OCI-LY3 (cell line): Measurements from ENCODE around the gene KCNK4.

Experiments
- EZH2phosphoT487 ChIP-seq: fragments of 200-600 bp; shearing (Covaris generic); IDR thresholded peaks from 2 replicates; pipeline ENCODE4 v1.6.1; 2018; ENCODE audit warnings: antibody characterized with exemption, mixed run types, low read depth
- TF ChIP-seq, protein P1 (sequence below): fragments of 200-600, 300-600 bp; sonication (generic); IDR thresholded peaks from 2 replicates; pipeline ENCODE4 v1.5.1; 2014; ENCODE audit warnings: antibody characterized with exemption, low read length, low read depth

DNA sequence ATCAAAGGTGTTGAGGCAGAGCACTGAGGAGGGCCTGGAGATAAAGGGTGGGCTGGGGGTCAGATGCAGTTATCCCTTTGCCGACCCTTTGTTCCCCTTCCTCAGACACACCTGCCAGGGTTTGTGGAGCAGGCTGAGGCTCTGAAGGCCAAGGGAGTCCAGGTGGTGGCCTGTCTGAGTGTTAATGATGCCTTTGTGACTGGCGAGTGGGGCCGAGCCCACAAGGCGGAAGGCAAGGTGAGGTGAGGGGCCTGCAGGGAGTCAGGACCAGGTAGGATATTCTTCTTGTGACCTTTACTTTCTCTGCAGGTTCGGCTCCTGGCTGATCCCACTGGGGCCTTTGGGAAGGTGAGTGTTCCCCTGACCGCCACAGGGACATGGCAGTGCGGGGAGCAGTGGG is 29.5 kb downstream of the KCNK4 start:
- TF ChIP-seq, protein P1, sequence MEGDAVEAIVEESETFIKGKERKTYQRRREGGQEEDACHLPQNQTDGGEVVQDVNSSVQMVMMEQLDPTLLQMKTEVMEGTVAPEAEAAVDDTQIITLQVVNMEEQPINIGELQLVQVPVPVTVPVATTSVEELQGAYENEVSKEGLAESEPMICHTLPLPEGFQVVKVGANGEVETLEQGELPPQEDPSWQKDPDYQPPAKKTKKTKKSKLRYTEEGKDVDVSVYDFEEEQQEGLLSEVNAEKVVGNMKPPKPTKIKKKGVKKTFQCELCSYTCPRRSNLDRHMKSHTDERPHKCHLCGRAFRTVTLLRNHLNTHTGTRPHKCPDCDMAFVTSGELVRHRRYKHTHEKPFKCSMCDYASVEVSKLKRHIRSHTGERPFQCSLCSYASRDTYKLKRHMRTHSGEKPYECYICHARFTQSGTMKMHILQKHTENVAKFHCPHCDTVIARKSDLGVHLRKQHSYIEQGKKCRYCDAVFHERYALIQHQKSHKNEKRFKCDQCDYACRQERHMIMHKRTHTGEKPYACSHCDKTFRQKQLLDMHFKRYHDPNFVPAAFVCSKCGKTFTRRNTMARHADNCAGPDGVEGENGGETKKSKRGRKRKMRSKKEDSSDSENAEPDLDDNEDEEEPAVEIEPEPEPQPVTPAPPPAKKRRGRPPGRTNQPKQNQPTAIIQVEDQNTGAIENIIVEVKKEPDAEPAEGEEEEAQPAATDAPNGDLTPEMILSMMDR: no peak
- TF ChIP-seq EZH2phosphoT487: no peak
